DND-41 (cell line): Measurements from ENCODE around the gene HTRA3.

Source experiments
- ATAC-seq: fragments of 200-7000 bp; cut with Tn5 transposase; 3 replicates; pipeline ENCODE4 v1.9.1; 2021; ENCODE audit warnings: low read depth; ENCODE audit not compliant: insufficient read depth
- DNase-seq: peaks from one replicate; pipeline ENCODE4 v3.0.0-alpha.2; 2020
- H2AFZ ChIP-seq: 2 replicates; pipeline ENCODE4 v1.6.0; 2012; ENCODE audit warnings: low read depth, low read length
- H3K27ac ChIP-seq: 2 replicates; pipeline ENCODE4 v1.5.1; 2012; ENCODE audit warnings: low read length, inconsistent platforms
- H3K27me3 ChIP-seq: fragments of 200-600 bp; sonication (generic); 2 replicates; pipeline ENCODE4 v1.6.0; 2012; ENCODE audit warnings: low read length, mild to moderate bottlenecking, inconsistent platforms; ENCODE audit not compliant: insufficient read depth, poor library complexity
- H3K36me3 ChIP-seq: 2 replicates; pipeline ENCODE4 v1.5.1; 2012; ENCODE audit warnings: low read length, inconsistent platforms; ENCODE audit not compliant: insufficient read depth
- H3K4me1 ChIP-seq: 2 replicates; pipeline ENCODE4 v1.5.1; 2012; ENCODE audit warnings: mild to moderate bottlenecking, low read length; ENCODE audit not compliant: insufficient read depth
- H3K4me2 ChIP-seq: 2 replicates; pipeline ENCODE4 v1.6.0; 2012; ENCODE audit warnings: mild to moderate bottlenecking, moderate library complexity, low read length, inconsistent platforms; ENCODE audit not compliant: insufficient read depth
- H3K4me3 ChIP-seq, 2 experiments: fragments of 200-600 bp in 1 of 2; shearing (Covaris generic) in 1 of 2; 2 replicates each; pipeline ENCODE4 v1.5.1; 2012 to 2016; ENCODE audit warnings: inconsistent platforms in 2 of 2, low read length in 2 of 2, mild to moderate bottlenecking in 2 of 2, low read depth in 1 of 2, moderate library complexity in 1 of 2
- H3K79me2 ChIP-seq: 2 replicates; pipeline ENCODE4 v1.6.0; 2012; ENCODE audit warnings: low read length, inconsistent platforms; ENCODE audit not compliant: insufficient read depth
- H3K9ac ChIP-seq: 2 replicates; pipeline ENCODE4 v1.6.0; 2012; ENCODE audit warnings: low read depth, mild to moderate bottlenecking, inconsistent platforms, low read length, moderate library complexity
- H3K9me3 ChIP-seq: 2 replicates; pipeline ENCODE4 v1.5.1; 2012; ENCODE audit warnings: low read length, moderate library complexity, mild to moderate bottlenecking, inconsistent platforms; ENCODE audit not compliant: insufficient read depth, severe bottlenecking
- H4K20me1 ChIP-seq: 2 replicates; pipeline ENCODE4 v1.6.0; 2012; ENCODE audit warnings: low read length; ENCODE audit not compliant: insufficient read depth
- CTCF ChIP-seq: IDR thresholded peaks from 2 replicates; pipeline ENCODE4 v1.5.1; 2012; ENCODE audit warnings: borderline replicate concordance, low read length, moderate library complexity, mild to moderate bottlenecking; ENCODE audit not compliant: poor library complexity, severe bottlenecking; ENCODE audit errors: extremely low read depth
- EZH2 ChIP-seq: IDR thresholded peaks from 3 replicates; pipeline ENCODE4 v1.6.1; 2012; ENCODE audit warnings: borderline replicate concordance, low read depth, mild to moderate bottlenecking, moderate library complexity, low read length, inconsistent platforms; ENCODE audit not compliant: severe bottlenecking

The HTRA3 gene

GRCh38 chr4:8260656-8261111 lies 8.9 kb upstream of the HTRA3 start:
- H2AFZ ChIP-seq: no peak overlapping the region
- H3K4me1 ChIP-seq: no peaks in the 10 kb centered on the region
- peaks cover 3% of the 10 kb centered on the region; the same call in 1 of the 2 replicates for H4K20me1 ChIP-seq
- H3K4me2 ChIP-seq: no peak overlapping the region
- ATAC-seq (no peak), DNase-seq (no peak)
- TF ChIP-seq EZH2 (no peak), CTCF (no peak)
- no peaks in the 10 kb centered on the region for H3K36me3 ChIP-seq
- no peak overlapping the region for H3K4me3 ChIP-seq
- no peaks in the 10 kb centered on the region for H3K79me2 ChIP-seq
- no peaks in the 10 kb centered on the region for H3K27me3 ChIP-seq
- no peak overlapping the region for H3K27ac ChIP-seq
- H3K9ac ChIP-seq: no peak overlapping the region
- H3K9me3 ChIP-seq: no peaks in the 10 kb centered on the region

- peaks cover 3% of the 10 kb centered on the region; the same call in 1 of the 2 replicates for H4K20me1 ChIP-seq
- H3K27me3 ChIP-seq: no peaks in the 10 kb centered on the region
- no peak overlapping the region for H3K4me3 ChIP-seq
- no peaks in the 10 kb centered on the region for H3K36me3 ChIP-seq
- H3K27ac ChIP-seq: no peak overlapping the region
- TF ChIP-seq CTCF: no peak
- no peak for TF ChIP-seq EZH2
- H3K9me3 ChIP-seq: no peaks in the 10 kb centered on the region
- H3K4me2 ChIP-seq: no peak overlapping the region
- no peaks in the 10 kb centered on the region for H3K79me2 ChIP-seq
- no peaks in the 10 kb centered on the region for H3K4me1 ChIP-seq
- ATAC-seq: no peak
- no peak overlapping the region for H3K9ac ChIP-seq
- DNase-seq: no peak
- H2AFZ ChIP-seq: no peak overlapping the region
These were observed 7.6 kb upstream of the HTRA3 start for GRCh38 chr4:8261851-8262535.

- H3K36me3 ChIP-seq: no peaks in the 10 kb centered on the region
- H4K20me1 ChIP-seq: peaks cover 3% of the 10 kb centered on the region; the same call in 1 of the 2 replicates
- TF ChIP-seq EZH2 (no peak), CTCF (no peak)
- no peak for DNase-seq
- no peak overlapping the region for H3K27ac ChIP-seq
- H3K9ac ChIP-seq: no peak overlapping the region
- H3K27me3 ChIP-seq: no peaks in the 10 kb centered on the region
- H2AFZ ChIP-seq: no peak overlapping the region
- ATAC-seq: no peak
- H3K4me3 ChIP-seq: no peak overlapping the region
- H3K4me2 ChIP-seq: no peak overlapping the region
- H3K9me3 ChIP-seq: no peaks in the 10 kb centered on the region
- H3K4me1 ChIP-seq: no peaks in the 10 kb centered on the region
- H3K79me2 ChIP-seq: no peaks in the 10 kb centered on the region
These were observed 6.8 kb upstream of the HTRA3 start for GRCh38 chr4:8262637-8263322.
